Stomach (tissue), 9 donors: ENCODE data around the gene NOTCH3. TPM values are rescaled to one million over a fixed set of nuclear protein-coding genes. Genes with fewer than 3 reads are reported as not detected.
A peak's percentile ranks its signal among the peaks of the same experiment; 100 is the strongest.

Source experiments
- DNase-seq, 2 donors: peaks; one replicate each; pipeline versions ENCODE4 v3.0.0 to v3.0.0-alpha.2; 2013 to 2019
- H3K27ac ChIP-seq, 5 donors: fragments of 200-600 bp in 4 of 5; sonication (generic) in 4 of 5; one replicate each; pipeline ENCODE4 v1.5.1; 2013 to 2019; ENCODE audit warnings: mild to moderate bottlenecking in 1 of 5, moderate library complexity in 1 of 5
- H3K27me3 ChIP-seq, 3 donors: fragments of 200-600 bp; sonication (generic); one replicate each; pipeline ENCODE4 v1.5.1; 2017 to 2019; ENCODE audit warnings: mixed run types in 1 of 3
- H3K36me3 ChIP-seq, 4 donors: fragments of 200-600 bp; sonication (generic); 1 replicate in 3 of 4; 2 replicates in 1 of 4; pipeline ENCODE4 v1.5.1; 2016 to 2019
- H3K4me1 ChIP-seq, 4 donors: fragments of 200-600 bp; sonication (generic); one replicate each; pipeline ENCODE4 v1.5.1; 2016 to 2019
- H3K4me3 ChIP-seq, 4 donors: fragments of 200-600 bp; sonication (generic) in 3 of 4; one replicate each; pipeline ENCODE4 v1.5.1; 2016 to 2019; ENCODE audit warnings: mild to moderate bottlenecking in 1 of 4
- H3K9me3 ChIP-seq, 4 donors: fragments of 200-600 bp; sonication (generic); one replicate each; pipeline ENCODE4 v1.5.1; 2016 to 2019
- CTCF ChIP-seq, 7 experiments: fragments of 450-650 bp in 4 of 7; fragments of 200-600 bp in 3 of 7; sonication (generic) in 3 of 7; IDR thresholded peaks; one replicate each; pipeline ENCODE4 v1.5.1; 2016 to 2019; ENCODE audit warnings: antibody characterized with exemption in 7 of 7, control low read depth in 2 of 7, mild to moderate bottlenecking in 1 of 7
- EP300 ChIP-seq: sonication (generic); formaldehyde crosslinking; IDR thresholded peaks from one replicate; pipeline ENCODE4 v1.6.1; 2017; ENCODE audit warnings: antibody characterized with exemption
- POLR2A ChIP-seq, 4 donors: fragments of 450-650 bp; IDR thresholded peaks; one replicate each; pipeline ENCODE4 v1.6.1; 2016; ENCODE audit warnings: antibody characterized with exemption in 4 of 4, control low read depth in 2 of 4, mild to moderate bottlenecking in 1 of 4, moderate library complexity in 1 of 4
- POLR2AphosphoS5 ChIP-seq, 3 donors: sonication (generic); formaldehyde crosslinking; IDR thresholded peaks; one replicate each; pipeline ENCODE4 v1.6.1; 2016; ENCODE audit warnings: antibody characterized with exemption in 3 of 3
- WGBS, 5 donors: extraction: QIAGEN DNeasy Blood & Tissue Kit in 3 of 5; methylation state at CpG; one replicate each; pipeline versions ENCODE4 v1.1.5 to v1.1.7; 2013 to 2018; 5-methylcytosine and 5-hydroxymethylcytosine counted together
- intact Hi-C: fragments of 100-400 bp; cut with DNase I; formaldehyde crosslinking; loops from one replicate; pipeline ENCODE4 v1.15.1; 2023; ENCODE audit warnings: low total_unique reads
- polyA plus RNA-seq, 3 donors: library from polyadenylated mRNA; stranded (reverse); fragments of 200-250 nt; gene quantifications; one replicate each; pipeline ENCODE4 v1.2.3, GENCODE V29; 2013
- total RNA-seq, 5 donors: library from RNA; depleted of rRNA; stranded (reverse); fragments of >200 nt; gene quantifications; one replicate each; pipeline versions ENCODE4 v1.1.0 to v1.2.3, GENCODE V29; 2014 to 2016
- donor health status: healthy with polysubstance abuse.
- donor health status: Bipolar disorder and iron deficiency.
- donor health status: healthy.

The NOTCH3 gene
- total and polyA plus RNA-seq, 8 donors = 1.2 to 54.5 (median 22.8) TPM

- H3K36me3 ChIP-seq = no peaks in the 10 kb centered on the region
- H3K27ac ChIP-seq = peak overlapping the region in 1 of 5 donors; percentile 25
- TF ChIP-seq POLR2A (IDR thresholded peaks at IDR 0.05) (no peak), CTCF (IDR thresholded peaks at IDR 0.05) (no peak), POLR2AphosphoS5 (IDR thresholded peaks at IDR 0.05) (no peak), EP300 (no peak)
- H3K4me1 ChIP-seq = peaks cover 8 to 15% (median 9%) of the 10 kb centered on the region in 4 donors
- no peaks in the 10 kb centered on the region for H3K9me3 ChIP-seq
- peaks cover 0 to 16% (median 7%) of the 10 kb centered on the region in 3 donors for H3K27me3 ChIP-seq
- WGBS, 5 donors = 60 to 80% (median 67%) methylated on average over 12 to 23 of the region's 23 CpGs
- H3K4me3 ChIP-seq = peak overlapping the region; percentile 28 to 49 (median 38)
- no peak for DNase-seq
- intact Hi-C loops = no loop called here
These were observed 19.4 kb downstream of the NOTCH3 start for GRCh38 chr19:15181394-15181793.

- intact Hi-C loops = no loop called here
- H3K36me3 ChIP-seq = no peaks in the 10 kb centered on the region
- peak overlapping the region; percentile 28 to 49 (median 38) for H3K4me3 ChIP-seq
- H3K27ac ChIP-seq = peak overlapping the region in 3 of 5 donors; percentile 24 to 60 (median 25)
- no peaks in the 10 kb centered on the region for H3K9me3 ChIP-seq
- 50 to 69% (median 61%) methylated on average over 22 to 39 of the region's 39 CpGs for WGBS, 5 donors
- H3K27me3 ChIP-seq = peaks cover 0 to 16% (median 7%) of the 10 kb centered on the region in 3 donors
- peaks cover 8 to 15% (median 9%) of the 10 kb centered on the region in 4 donors for H3K4me1 ChIP-seq
- DNase-seq = peak; percentile 70 to 90
- TF ChIP-seq POLR2AphosphoS5 (IDR thresholded peaks at IDR 0.05) (no peak), POLR2A (IDR thresholded peaks at IDR 0.05) (no peak), CTCF (IDR thresholded peaks at IDR 0.05) (no peak), EP300 (no peak)
These were observed 20.1 kb downstream of the NOTCH3 start for GRCh38 chr19:15180451-15181390.

GRCh38 chr19:15178629-15179308, 22.0 kb downstream of the NOTCH3 start:
- WGBS, 5 donors = 85 to 90% (median 89%) methylated on average over 31 to 33 of the region's 33 CpGs
- Histone ChIP-seq H3K4me3 (no peak overlapping the region), H3K4me1 (peaks cover 8 to 15% (median 9%) of the 10 kb centered on the region in 4 donors), H3K27me3 (peaks cover 0 to 16% (median 7%) of the 10 kb centered on the region in 3 donors), H3K36me3 (peaks cover 0 to 5% (median 1%) of the 10 kb centered on the region in 4 donors), H3K27ac (no peak overlapping the region), H3K9me3 (no peaks in the 10 kb centered on the region)
- TF ChIP-seq POLR2A (IDR thresholded peaks at IDR 0.05) (no peak), EP300 (no peak), CTCF (IDR thresholded peaks at IDR 0.05) (no peak), POLR2AphosphoS5 (IDR thresholded peaks at IDR 0.05) (no peak)
- intact Hi-C loops = loop anchor here (5.0 kb wide), 1 partner anchor 379 kb away; no protein-coding TSS in a partner anchor
- DNase-seq = no peak
